ENCODE results near the gene FDX1.

Gene FDX1

GRCh38 chr11:110431674-110432073 lies 1.9 kb downstream of the FDX1 start:
- DNase-seq: no peak

- no peak for DNase-seq
Observed at GRCh38 chr11:110432713-110433392, 3.1 kb downstream of the FDX1 start.

GRCh38 chr11:110433393-110434333 lies 3.9 kb downstream of the FDX1 start:
- DNase-seq: peak; percentile 7

GRCh38 chr11:110434952-110435779 lies 5.4 kb downstream of the FDX1 start:
- DNase-seq: no peak

GRCh38 chr11:110435780-110436717 lies 6.3 kb downstream of the FDX1 start:
- DNase-seq: no peak

GRCh38 chr11:110438017-110438416 lies 8.3 kb downstream of the FDX1 start:
- no peak for DNase-seq

- no peak for DNase-seq
Observed at GRCh38 chr11:110445437-110445836, 15.7 kb downstream of the FDX1 start.

GRCh38 chr11:110446061-110446460 lies 16.3 kb downstream of the FDX1 start:
- DNase-seq: no peak

- DNase-seq: no peak
Observed at GRCh38 chr11:110446594-110446993, 16.8 kb downstream of the FDX1 start.

- no peak for DNase-seq
Observed at GRCh38 chr11:110447343-110447742, 17.6 kb downstream of the FDX1 start.

- no peak for DNase-seq
Observed at GRCh38 chr11:110447897-110448745, 18.4 kb downstream of the FDX1 start.

- no peak for DNase-seq
Observed at GRCh38 chr11:110450246-110450645, 20.5 kb downstream of the FDX1 start.

GRCh38 chr11:110452720-110453119 lies 23.0 kb downstream of the FDX1 start:
- DNase-seq: no peak

- DNase-seq: no peak
Observed at GRCh38 chr11:110453684-110454354, 24.1 kb downstream of the FDX1 start.

- no peak for DNase-seq
Observed at GRCh38 chr11:110454609-110455008, 24.9 kb downstream of the FDX1 start.

- no peak for DNase-seq
Observed at GRCh38 chr11:110455718-110456117, 26.0 kb downstream of the FDX1 start.

- DNase-seq: no peak
Observed at GRCh38 chr11:110463153-110463552, 33.4 kb downstream of the FDX1 start.

- DNase-seq: no peak
Observed at GRCh38 chr11:110465231-110465630, 35.5 kb downstream of the FDX1 start.

GRCh38 chr11:110467556-110467955 lies 37.8 kb downstream of the FDX1 start:
- DNase-seq: no peak

GRCh38 chr11:110468121-110468520 lies 38.4 kb downstream of the FDX1 start:
- DNase-seq: no peak

- no peak for DNase-seq
Observed at GRCh38 chr11:110469127-110469526, 39.4 kb downstream of the FDX1 start.

Measured in NCI-H1417 treated with DMSO at 0.1 percent for 48 hours (cell line).